ENCODE data around the gene CAB39L.

CAB39L gene

GRCh38 chr13:49424011-49424560 is 19.8 kb downstream of the CAB39L start:
- H3K27me3 ChIP-seq (ENCODE audit: control insufficient read depth, insufficient read depth, low read length) = no peaks in the 10 kb centered on the region
- no peak overlapping the region for H2AFZ ChIP-seq
- TF ChIP-seq CTCF (IDR thresholded peaks at IDR 0.05) = no peak
- no peaks in the 10 kb centered on the region for H3K4me1 ChIP-seq
- no peaks in the 10 kb centered on the region for H3K9me3 ChIP-seq (ENCODE audit: control insufficient read depth, low read length)
- H3K9ac ChIP-seq = no peak overlapping the region
- no peaks in the 10 kb centered on the region for H3K36me3 ChIP-seq (ENCODE audit: control insufficient read depth, insufficient read depth, low read length)
- no peak overlapping the region for H3K4me2 ChIP-seq (ENCODE audit: low read length)
- H3K4me3 ChIP-seq (ENCODE audit: low read depth, low read length) = no peak overlapping the region
- no peaks in the 10 kb centered on the region for H3K79me2 ChIP-seq
- H3K27ac ChIP-seq = no peak overlapping the region

DNA sequence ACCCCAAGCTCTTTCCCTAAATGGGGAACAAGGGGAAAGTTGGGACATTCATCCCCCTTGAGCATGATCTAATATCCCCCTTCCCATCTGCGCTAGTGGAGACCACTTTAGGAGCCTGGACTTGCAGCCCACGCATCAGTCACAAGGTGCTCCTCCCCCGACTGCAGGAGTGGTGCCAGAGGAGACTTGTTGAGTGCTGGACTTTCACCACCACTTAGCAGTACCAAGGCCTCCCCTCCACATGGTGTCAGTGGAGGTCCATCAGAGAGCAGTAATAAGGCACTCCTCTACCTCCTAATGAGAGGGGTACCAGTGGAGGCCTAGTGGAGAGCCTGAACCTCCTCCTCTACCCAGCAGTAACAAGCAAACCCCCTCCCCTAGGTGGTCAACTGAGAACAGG is 22.5 kb downstream of the CAB39L start:
- H3K36me3 ChIP-seq (ENCODE audit: control insufficient read depth, insufficient read depth, low read length) = no peaks in the 10 kb centered on the region
- H2AFZ ChIP-seq = no peak overlapping the region
- H3K4me1 ChIP-seq = no peaks in the 10 kb centered on the region
- H3K9ac ChIP-seq = no peak overlapping the region
- H3K79me2 ChIP-seq = no peaks in the 10 kb centered on the region
- H3K4me2 ChIP-seq (ENCODE audit: low read length) = no peak overlapping the region
- no peak overlapping the region for H3K27ac ChIP-seq
- no peak for TF ChIP-seq CTCF (IDR thresholded peaks at IDR 0.05)
- no peaks in the 10 kb centered on the region for H3K27me3 ChIP-seq (ENCODE audit: control insufficient read depth, insufficient read depth, low read length)
- no peak overlapping the region for H3K4me3 ChIP-seq (ENCODE audit: low read depth, low read length)
- no peaks in the 10 kb centered on the region for H3K9me3 ChIP-seq (ENCODE audit: control insufficient read depth, low read length)

DNA sequence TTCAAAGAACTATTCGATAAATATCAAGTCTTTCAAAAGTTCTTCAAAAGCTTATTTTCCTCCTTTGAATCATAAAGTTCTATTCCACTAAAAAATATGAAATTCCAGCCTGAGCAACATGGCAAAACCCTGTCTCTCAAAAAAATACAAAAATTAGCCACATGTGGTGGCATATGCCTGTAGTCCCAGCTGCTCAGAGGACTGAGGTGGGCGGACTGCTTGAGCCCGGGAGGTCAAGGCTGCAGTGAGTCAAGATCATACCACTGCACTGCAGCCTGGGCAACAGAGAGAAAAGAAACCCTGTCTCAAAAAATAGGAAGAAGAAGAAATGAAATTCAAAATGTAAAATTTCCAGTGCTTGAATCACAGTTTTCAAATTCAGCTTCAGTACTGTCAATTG is 24.6 kb downstream of the CAB39L start:
- Histone ChIP-seq H3K4me2 (ENCODE audit: low read length) (no peak overlapping the region), H3K27me3 (ENCODE audit: control insufficient read depth, insufficient read depth, low read length) (no peaks in the 10 kb centered on the region), H3K9me3 (ENCODE audit: control insufficient read depth, low read length) (no peaks in the 10 kb centered on the region), H3K79me2 (no peaks in the 10 kb centered on the region), H2AFZ (no peak overlapping the region), H3K36me3 (ENCODE audit: control insufficient read depth, insufficient read depth, low read length) (no peaks in the 10 kb centered on the region), H3K4me1 (no peaks in the 10 kb centered on the region), H3K27ac (no peak overlapping the region), H3K4me3 (ENCODE audit: low read depth, low read length) (no peak overlapping the region), H3K9ac (no peak overlapping the region)
- TF ChIP-seq CTCF (IDR thresholded peaks at IDR 0.05) = no peak

GRCh38 chr13:49418206-49418605 is 25.7 kb downstream of the CAB39L start:
- no peaks in the 10 kb centered on the region for H3K27me3 ChIP-seq (ENCODE audit: control insufficient read depth, insufficient read depth, low read length)
- H3K4me2 ChIP-seq (ENCODE audit: low read length) = no peak overlapping the region
- H3K4me1 ChIP-seq = no peaks in the 10 kb centered on the region
- H3K9ac ChIP-seq = no peak overlapping the region
- H2AFZ ChIP-seq = no peak overlapping the region
- TF ChIP-seq CTCF (IDR thresholded peaks at IDR 0.05) = no peak
- H3K36me3 ChIP-seq (ENCODE audit: control insufficient read depth, insufficient read depth, low read length) = no peaks in the 10 kb centered on the region
- H3K27ac ChIP-seq = no peak overlapping the region
- H3K4me3 ChIP-seq (ENCODE audit: low read depth, low read length) = no peak overlapping the region
- H3K9me3 ChIP-seq (ENCODE audit: control insufficient read depth, low read length) = no peaks in the 10 kb centered on the region
- H3K79me2 ChIP-seq = no peaks in the 10 kb centered on the region

- Histone ChIP-seq H3K9me3 (ENCODE audit: control insufficient read depth, low read length) (no peaks in the 10 kb centered on the region), H3K9ac (no peak overlapping the region), H2AFZ (no peak overlapping the region), H3K36me3 (ENCODE audit: control insufficient read depth, insufficient read depth, low read length) (no peaks in the 10 kb centered on the region), H3K4me1 (no peaks in the 10 kb centered on the region), H3K4me2 (ENCODE audit: low read length) (no peak overlapping the region), H3K27ac (no peak overlapping the region), H3K27me3 (ENCODE audit: control insufficient read depth, insufficient read depth, low read length) (no peaks in the 10 kb centered on the region), H3K79me2 (no peaks in the 10 kb centered on the region), H3K4me3 (ENCODE audit: low read depth, low read length) (no peak overlapping the region)
- TF ChIP-seq CTCF (IDR thresholded peaks at IDR 0.05) = no peak
These were observed 26.7 kb downstream of the CAB39L start for GRCh38 chr13:49417161-49417560.
